ENCODE data around the gene FTL. TPM values are rescaled to one million over a fixed set of nuclear protein-coding genes. Genes with fewer than 3 reads are reported as not detected.

Gene FTL
- total RNA-seq, 4 donors from 2014 or later, result 5,249 to 9,852 (median 6,180) TPM

DNA sequence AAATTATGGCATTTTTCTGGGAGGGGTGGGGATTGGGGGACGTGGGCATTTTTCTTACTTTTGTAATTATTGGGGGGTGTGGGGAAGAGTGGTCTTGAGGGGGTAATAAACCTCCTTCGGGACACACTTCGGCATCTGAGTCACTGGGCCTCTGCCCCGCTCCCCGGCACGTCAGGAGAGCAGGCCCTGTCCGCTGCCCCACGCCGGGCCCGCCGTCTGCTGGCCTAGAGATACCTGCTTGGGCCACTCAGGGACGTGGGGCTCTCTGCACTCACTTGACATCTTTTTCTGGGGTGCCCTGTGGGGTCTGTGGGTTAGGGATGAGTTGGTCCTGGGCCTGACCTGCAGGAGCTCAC, 3.5 kb upstream of the FTL start:
- Histone ChIP-seq H3K4me3 (peak overlapping the region in 1 of 4 donors; percentile 91), H3K36me3 (peaks cover 0 to 9% (median 0%) of the 10 kb centered on the region in 3 donors), H3K27ac (peak overlapping the region; percentile 80 to 96 (median 96)), H3K4me1 (peaks cover 0 to 47% (median 24%) of the 10 kb centered on the region in 4 donors), H3K27me3 (no peaks in the 10 kb centered on the region), H3K9me3 (no peaks in the 10 kb centered on the region)
- DNase-seq, result peak in 1 of 3 donors; percentile 54
- TF ChIP-seq, protein P1, sequence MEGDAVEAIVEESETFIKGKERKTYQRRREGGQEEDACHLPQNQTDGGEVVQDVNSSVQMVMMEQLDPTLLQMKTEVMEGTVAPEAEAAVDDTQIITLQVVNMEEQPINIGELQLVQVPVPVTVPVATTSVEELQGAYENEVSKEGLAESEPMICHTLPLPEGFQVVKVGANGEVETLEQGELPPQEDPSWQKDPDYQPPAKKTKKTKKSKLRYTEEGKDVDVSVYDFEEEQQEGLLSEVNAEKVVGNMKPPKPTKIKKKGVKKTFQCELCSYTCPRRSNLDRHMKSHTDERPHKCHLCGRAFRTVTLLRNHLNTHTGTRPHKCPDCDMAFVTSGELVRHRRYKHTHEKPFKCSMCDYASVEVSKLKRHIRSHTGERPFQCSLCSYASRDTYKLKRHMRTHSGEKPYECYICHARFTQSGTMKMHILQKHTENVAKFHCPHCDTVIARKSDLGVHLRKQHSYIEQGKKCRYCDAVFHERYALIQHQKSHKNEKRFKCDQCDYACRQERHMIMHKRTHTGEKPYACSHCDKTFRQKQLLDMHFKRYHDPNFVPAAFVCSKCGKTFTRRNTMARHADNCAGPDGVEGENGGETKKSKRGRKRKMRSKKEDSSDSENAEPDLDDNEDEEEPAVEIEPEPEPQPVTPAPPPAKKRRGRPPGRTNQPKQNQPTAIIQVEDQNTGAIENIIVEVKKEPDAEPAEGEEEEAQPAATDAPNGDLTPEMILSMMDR (IDR thresholded peaks at IDR 0.05), result no peak
- no peak for TF ChIP-seq POLR2A (IDR thresholded peaks at IDR 0.05)

DNA sequence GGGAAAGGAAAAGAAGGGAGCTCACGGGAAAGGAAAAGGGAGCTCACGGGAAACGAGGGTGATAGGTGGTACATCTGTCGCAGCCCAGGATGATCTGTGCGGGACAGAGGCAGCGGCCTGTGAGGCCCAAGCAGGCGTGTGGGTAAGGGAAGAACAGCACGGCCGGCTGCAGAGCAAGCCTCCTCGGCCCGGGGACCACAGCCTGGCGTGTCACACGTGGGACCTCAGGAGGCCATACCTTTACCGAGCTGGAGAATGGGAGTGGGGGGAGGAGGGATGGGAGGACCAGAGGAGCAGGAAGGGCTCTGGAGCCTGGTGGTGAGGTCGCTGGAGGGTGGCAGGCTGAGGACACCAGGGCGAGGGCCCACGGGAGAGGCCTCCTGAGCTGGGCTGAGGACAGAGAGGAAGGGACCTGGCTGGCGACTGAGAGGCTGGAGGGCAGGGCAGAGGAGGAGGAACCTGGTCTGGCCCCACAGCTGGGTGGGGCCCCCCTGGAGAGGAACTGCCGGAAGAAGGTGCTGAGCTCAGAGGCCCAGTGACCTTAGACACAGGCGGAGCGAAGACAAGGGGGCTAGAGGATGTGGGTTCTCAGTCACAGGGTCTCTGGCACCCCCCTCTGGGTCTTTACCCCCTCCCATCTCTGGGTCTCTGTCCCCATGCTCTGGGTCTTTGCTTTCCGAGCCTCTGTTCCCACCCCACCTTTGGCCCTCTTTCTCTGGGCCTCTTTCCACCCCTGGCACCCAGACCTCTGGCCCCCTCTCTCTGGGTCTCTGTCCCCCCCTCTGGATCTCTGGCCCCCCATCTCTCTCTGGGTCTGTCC, 2.9 kb upstream of the FTL start:
- Histone ChIP-seq H3K9me3 (no peaks in the 10 kb centered on the region), H3K36me3 (peaks cover 0 to 14% (median 0%) of the 10 kb centered on the region in 3 donors), H3K27me3 (no peaks in the 10 kb centered on the region), H3K27ac (peak overlapping the region; percentile 80 to 96 (median 96)), H3K4me3 (peak overlapping the region in 3 of 4 donors; percentile 6 to 91 (median 72)), H3K4me1 (peaks cover 0 to 52% (median 29%) of the 10 kb centered on the region in 4 donors)
- peak; percentile 81 to 93 (median 92) for DNase-seq
- peak; percentile 90 to 98 for TF ChIP-seq POLR2A (IDR thresholded peaks at IDR 0.05)
- TF ChIP-seq, protein P1 (IDR thresholded peaks at IDR 0.05), result no peak

DNA sequence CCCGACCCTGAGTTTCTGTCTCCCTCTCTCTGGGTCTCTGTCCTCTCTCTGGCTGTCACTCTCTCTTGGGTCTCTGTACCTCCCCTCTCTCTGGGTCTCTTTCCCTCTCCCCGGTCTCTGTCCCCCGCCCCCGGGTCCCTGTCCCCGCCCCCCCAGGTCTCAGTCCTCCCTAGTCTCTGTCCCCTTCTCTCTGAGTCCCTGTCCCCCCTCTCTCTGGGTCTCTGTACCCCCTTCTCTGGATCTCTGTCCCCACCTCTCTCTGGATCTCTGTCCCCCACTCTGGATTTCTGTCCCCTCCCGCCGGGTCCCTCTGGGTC, 2.3 kb upstream of the FTL start:
- TF ChIP-seq POLR2A (IDR thresholded peaks at IDR 0.05), result no peak
- TF ChIP-seq, protein P1 (IDR thresholded peaks at IDR 0.05), result no peak
- Histone ChIP-seq H3K36me3 (peaks cover 0 to 14% (median 0%) of the 10 kb centered on the region in 3 donors), H3K27me3 (no peaks in the 10 kb centered on the region), H3K27ac (peak overlapping the region; percentile 80 to 96 (median 96)), H3K9me3 (no peaks in the 10 kb centered on the region), H3K4me1 (peaks cover 0 to 52% (median 31%) of the 10 kb centered on the region in 4 donors), H3K4me3 (peak overlapping the region in 2 of 4 donors; percentile 72 to 91)
- DNase-seq, result no peak

DNA sequence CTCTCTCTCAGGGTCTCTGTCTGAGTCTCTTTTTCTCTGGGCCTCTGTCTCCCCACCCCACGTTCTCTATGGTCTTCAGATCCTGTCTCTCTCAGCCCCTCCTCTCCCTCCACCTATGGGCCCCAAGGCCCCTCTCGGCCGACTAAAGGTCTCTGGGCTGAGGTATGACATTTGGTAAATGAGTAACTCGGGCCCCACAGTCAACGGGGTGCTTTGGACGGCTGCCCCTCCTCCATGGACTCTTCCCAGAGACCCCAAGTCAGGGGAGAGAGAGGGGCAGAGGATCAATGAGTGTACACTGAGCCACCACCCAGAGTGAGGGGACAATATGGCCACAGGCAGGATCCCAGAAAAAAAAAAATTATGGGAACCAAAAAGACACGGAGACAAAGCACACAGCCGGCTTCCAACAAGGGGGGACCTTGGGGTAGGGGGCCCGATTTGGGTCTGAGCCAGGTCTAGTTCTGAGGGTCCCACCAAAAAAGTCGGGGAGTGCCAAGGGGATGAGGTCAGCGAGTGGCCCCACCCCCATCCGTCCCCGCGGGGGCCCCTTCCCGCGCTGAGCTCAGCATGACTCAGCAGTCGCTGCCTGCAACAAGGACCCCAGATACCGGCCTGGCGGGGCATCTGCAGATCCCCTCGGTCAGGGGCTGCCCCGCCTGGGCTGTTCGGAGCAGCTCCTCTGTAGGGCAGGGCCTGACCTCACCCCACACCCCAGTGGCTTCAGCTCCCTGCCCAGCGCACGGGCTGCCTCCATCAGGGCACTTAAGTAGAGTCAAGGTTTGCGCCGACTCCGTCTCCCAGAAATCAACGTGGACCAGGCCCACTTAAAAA, 1.5 kb upstream of the FTL start:
- peak; percentile 84 to 92 (median 86) for DNase-seq
- peak overlapping the region; percentile 80 to 96 (median 96) for H3K27ac ChIP-seq

More for the DNA sequence above, 1.5 kb upstream of the FTL start:
- peak overlapping the region; percentile 58 to 91 (median 74) for H3K4me3 ChIP-seq
- H3K27me3 ChIP-seq, result no peaks in the 10 kb centered on the region
- H3K4me1 ChIP-seq, result peaks cover 0 to 52% (median 32%) of the 10 kb centered on the region in 4 donors
- H3K9me3 ChIP-seq, result no peaks in the 10 kb centered on the region
- peaks cover 0 to 18% (median 0%) of the 10 kb centered on the region in 3 donors for H3K36me3 ChIP-seq
- peak; percentile 51 to 86 for TF ChIP-seq POLR2A (IDR thresholded peaks at IDR 0.05)
- TF ChIP-seq, protein P1 (IDR thresholded peaks at IDR 0.05), result no peak
